ENCODE measurements around the gene MAP4K4. TPM values are rescaled to one million over a fixed set of nuclear protein-coding genes. Genes with fewer than 3 reads are reported as not detected.

MAP4K4 gene
- total RNA-seq, 3 donors from 2014 or later, result 30.7 to 36.9 (median 34.7) TPM

DNA sequence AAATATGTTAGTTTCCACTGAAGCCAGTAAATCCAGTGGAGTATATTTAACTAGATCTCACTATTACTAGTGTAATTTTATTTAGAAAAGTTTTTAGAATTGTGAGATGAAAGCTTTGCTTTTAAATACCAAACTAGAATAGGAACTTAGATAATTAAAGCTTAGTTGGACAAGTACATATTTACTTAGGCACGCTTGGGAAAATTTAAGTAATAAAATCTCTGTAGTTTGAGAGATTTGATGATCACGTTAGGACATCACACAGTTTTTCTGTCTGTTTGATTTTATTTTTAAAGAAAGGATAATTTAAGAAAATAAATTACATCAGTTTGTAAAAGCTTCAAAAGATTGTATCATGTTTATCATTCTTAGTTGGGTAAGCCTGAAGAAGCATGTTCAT, 153.5 kb downstream of the MAP4K4 start:
- no peak overlapping the region for H3K4me3 Mint-ChIP-seq
- no peaks in the 10 kb centered on the region for H3K9me3 Mint-ChIP-seq
- peaks cover 6% of the 10 kb centered on the region for H3K4me1 Mint-ChIP-seq (ENCODE audit: low read depth)
- DNase-seq (no peak), ATAC-seq (no peak)
- peaks cover 38% of the 10 kb centered on the region for H3K36me3 Mint-ChIP-seq (ENCODE audit: insufficient read depth)
- H3K27me3 Mint-ChIP-seq (ENCODE audit: low read depth), result no peaks in the 10 kb centered on the region

DNA sequence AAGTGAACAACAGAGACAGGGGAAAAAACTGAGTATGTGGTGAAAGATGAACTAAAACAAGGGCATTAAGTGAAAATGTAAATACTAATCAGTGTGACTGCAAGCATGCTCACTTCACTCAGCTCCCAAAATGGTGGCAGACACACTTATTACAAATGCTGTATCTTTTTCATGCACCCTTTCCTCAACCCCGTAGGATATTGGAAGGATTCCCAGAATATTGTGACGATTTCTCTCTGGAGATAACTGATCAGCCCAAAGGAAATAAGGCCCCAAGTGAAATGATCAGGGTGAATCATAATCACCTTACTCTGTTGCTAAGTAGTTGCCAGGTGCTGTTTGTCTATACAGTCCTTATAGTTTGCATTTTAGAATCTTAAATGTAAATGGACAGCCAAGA, 155.3 kb downstream of the MAP4K4 start:
- H3K4me1 Mint-ChIP-seq (ENCODE audit: low read depth), result peaks cover 3% of the 10 kb centered on the region
- DNase-seq (no peak), ATAC-seq (no peak)
- H3K9me3 Mint-ChIP-seq, result no peaks in the 10 kb centered on the region
- no peak overlapping the region for H3K4me3 Mint-ChIP-seq
- no peaks in the 10 kb centered on the region for H3K27me3 Mint-ChIP-seq (ENCODE audit: low read depth)
- H3K36me3 Mint-ChIP-seq (ENCODE audit: insufficient read depth), result peaks cover 41% of the 10 kb centered on the region

DNA sequence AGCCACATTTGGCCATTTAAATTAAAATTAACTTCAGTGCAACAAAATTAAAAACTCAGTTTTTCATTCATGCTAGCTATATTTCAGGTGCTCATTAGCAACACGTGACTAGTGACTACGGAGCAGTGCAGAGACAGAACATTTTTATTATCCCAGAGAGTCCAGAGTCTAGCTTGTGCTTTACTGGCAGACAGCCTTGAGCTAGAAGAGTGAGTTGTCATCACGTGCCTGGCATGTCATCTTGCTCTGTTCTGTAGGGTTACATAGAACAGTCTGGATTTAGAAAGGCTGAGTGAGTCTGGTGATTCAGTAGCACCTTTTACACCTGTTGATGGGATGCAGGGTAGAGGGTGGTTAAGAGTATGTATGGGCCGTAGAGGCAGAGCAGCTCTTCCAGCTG, 157.4 kb downstream of the MAP4K4 start:
- ATAC-seq (no peak), DNase-seq (no peak)
- no peaks in the 10 kb centered on the region for H3K27me3 Mint-ChIP-seq (ENCODE audit: low read depth)
- H3K4me1 Mint-ChIP-seq (ENCODE audit: low read depth), result peaks cover 4% of the 10 kb centered on the region
- H3K36me3 Mint-ChIP-seq (ENCODE audit: insufficient read depth), result peaks cover 36% of the 10 kb centered on the region
- H3K4me3 Mint-ChIP-seq, result no peak overlapping the region
- no peaks in the 10 kb centered on the region for H3K9me3 Mint-ChIP-seq

DNA sequence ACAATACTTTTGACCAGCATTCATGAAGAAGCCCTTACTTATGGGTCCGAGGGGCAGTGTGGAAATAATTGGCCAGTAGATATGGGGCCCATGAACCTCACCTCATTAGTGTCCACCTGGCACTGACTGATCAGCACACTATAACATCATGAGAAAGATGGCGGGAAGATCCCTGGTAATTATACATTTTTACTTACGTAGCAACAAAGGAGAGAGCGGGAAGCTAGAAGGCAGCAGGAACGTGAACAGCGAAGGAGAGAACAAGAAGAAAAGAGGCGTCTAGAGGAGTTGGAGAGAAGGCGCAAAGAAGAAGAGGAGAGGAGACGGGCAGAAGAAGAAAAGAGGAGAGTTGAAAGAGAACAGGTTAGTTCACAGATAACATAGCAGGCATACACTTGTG, 158.3 kb downstream of the MAP4K4 start:
- ATAC-seq (no peak), DNase-seq (no peak)
- Mint-ChIP-seq H3K9me3 (no peaks in the 10 kb centered on the region), H3K4me3 (no peak overlapping the region), H3K4me1 (ENCODE audit: low read depth) (peaks cover 4% of the 10 kb centered on the region), H3K27me3 (ENCODE audit: low read depth) (no peaks in the 10 kb centered on the region), H3K36me3 (ENCODE audit: insufficient read depth) (peaks cover 37% of the 10 kb centered on the region)

DNA sequence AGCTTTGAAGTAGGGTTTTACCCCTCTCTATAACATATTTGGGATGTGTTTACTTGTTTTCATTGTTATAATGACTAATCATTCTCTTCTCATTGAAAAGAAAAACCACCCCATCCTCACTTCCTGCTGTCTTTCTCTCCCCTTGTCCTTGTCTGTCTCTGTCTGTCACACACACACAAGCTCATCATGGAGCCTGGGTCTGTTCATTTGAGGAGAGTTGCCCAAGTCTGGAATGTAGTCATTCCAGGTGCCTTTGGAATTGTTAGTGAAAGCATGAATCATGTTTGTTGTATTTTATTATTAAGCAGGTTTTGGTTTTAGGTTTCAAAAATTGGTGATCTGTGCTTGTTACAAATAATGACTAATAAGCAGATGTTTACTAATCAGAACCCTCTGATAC, 160.7 kb downstream of the MAP4K4 start:
- peaks cover 35% of the 10 kb centered on the region for H3K36me3 Mint-ChIP-seq (ENCODE audit: insufficient read depth)
- H3K4me3 Mint-ChIP-seq, result no peak overlapping the region
- DNase-seq, result no peak
- peaks cover 8% of the 10 kb centered on the region for H3K4me1 Mint-ChIP-seq (ENCODE audit: low read depth)
- ATAC-seq, result no peak
- no peaks in the 10 kb centered on the region for H3K9me3 Mint-ChIP-seq
- H3K27me3 Mint-ChIP-seq (ENCODE audit: low read depth), result no peaks in the 10 kb centered on the region

DNA sequence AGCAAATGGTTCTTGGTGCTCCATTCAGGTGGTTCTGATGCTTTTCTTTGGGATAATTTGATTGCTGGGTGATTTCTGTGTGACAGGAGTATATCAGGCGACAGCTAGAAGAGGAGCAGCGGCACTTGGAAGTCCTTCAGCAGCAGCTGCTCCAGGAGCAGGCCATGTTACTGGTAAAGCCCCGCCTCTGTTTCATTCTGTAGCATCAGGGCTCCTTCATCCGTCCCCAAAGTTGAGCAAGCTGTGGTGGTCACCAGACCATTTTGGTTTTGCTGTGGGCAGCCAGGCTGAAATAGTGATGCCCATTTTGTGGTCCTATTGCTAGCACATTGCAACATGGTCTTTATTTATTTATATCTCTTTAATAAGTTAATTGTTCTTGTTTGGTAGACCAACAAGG, 161.4 kb downstream of the MAP4K4 start:
- no peaks in the 10 kb centered on the region for H3K27me3 Mint-ChIP-seq (ENCODE audit: low read depth)
- H3K9me3 Mint-ChIP-seq, result no peaks in the 10 kb centered on the region
- ATAC-seq (no peak), DNase-seq (no peak)
- H3K4me1 Mint-ChIP-seq (ENCODE audit: low read depth), result peaks cover 8% of the 10 kb centered on the region
- H3K36me3 Mint-ChIP-seq (ENCODE audit: insufficient read depth), result peaks cover 36% of the 10 kb centered on the region
- H3K4me3 Mint-ChIP-seq, result no peak overlapping the region

DNA sequence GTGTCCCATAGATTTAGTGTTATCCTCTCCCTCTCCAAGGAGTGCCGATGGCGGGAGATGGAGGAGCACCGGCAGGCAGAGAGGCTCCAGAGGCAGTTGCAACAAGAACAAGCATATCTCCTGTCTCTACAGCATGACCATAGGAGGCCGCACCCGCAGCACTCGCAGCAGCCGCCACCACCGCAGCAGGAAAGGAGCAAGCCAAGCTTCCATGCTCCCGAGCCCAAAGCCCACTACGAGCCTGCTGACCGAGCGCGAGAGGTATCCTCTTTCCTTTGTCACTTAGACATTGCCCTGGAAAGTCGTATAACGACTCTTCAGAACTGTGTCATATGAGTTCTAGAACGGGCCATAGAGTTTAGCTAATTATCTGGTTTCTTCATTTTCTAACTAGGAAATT, 162.1 kb downstream of the MAP4K4 start:
- H3K36me3 Mint-ChIP-seq (ENCODE audit: insufficient read depth), result peaks cover 33% of the 10 kb centered on the region
- H3K27me3 Mint-ChIP-seq (ENCODE audit: low read depth), result no peaks in the 10 kb centered on the region
- H3K4me1 Mint-ChIP-seq (ENCODE audit: low read depth), result peaks cover 8% of the 10 kb centered on the region
- H3K4me3 Mint-ChIP-seq, result no peak overlapping the region
- no peak for ATAC-seq
- no peaks in the 10 kb centered on the region for H3K9me3 Mint-ChIP-seq
- DNase-seq, result no peak

DNA sequence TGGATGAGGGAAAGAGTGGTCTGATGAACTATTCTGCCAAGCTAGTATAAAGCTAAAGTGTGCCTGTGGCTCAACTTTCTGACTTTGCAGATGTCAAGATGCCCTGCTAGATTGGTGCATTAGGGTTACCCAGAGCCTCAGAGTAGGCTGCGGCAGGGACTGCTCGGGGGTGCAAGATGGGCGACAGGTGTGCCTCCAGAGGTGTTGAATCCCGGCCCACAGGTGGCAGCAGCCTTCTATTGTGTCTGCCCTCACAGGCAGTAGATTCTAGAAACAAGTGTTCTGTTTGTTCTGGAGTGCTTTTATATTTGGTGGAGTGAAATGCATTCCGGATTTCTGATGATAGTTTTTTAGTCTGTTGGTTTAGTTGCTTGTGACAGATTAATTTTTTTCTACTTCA, 162.7 kb downstream of the MAP4K4 start:
- Mint-ChIP-seq H3K27me3 (ENCODE audit: low read depth) (no peaks in the 10 kb centered on the region), H3K9me3 (no peaks in the 10 kb centered on the region), H3K4me1 (ENCODE audit: low read depth) (peaks cover 8% of the 10 kb centered on the region), H3K4me3 (no peak overlapping the region), H3K36me3 (ENCODE audit: insufficient read depth) (peaks cover 37% of the 10 kb centered on the region)
- ATAC-seq (no peak), DNase-seq (no peak)

DNA sequence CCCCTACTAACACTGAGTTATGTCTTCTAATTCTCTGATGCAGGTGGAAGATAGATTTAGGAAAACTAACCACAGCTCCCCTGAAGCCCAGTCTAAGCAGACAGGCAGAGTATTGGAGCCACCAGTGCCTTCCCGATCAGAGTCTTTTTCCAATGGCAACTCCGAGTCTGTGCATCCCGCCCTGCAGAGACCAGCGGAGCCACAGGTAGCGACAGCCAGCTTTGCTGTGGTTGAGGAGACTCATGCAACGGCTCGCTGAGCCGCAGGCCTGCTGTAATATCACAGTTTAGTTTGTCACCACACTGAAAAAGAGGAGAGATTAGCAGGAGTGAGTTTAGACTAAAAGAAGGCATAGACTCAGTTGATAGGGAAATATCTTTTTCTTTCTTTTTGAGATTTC, 163.3 kb downstream of the MAP4K4 start:
- Mint-ChIP-seq H3K27me3 (ENCODE audit: low read depth) (no peaks in the 10 kb centered on the region), H3K36me3 (ENCODE audit: insufficient read depth) (peaks cover 35% of the 10 kb centered on the region), H3K4me1 (ENCODE audit: low read depth) (peaks cover 7% of the 10 kb centered on the region), H3K9me3 (no peaks in the 10 kb centered on the region), H3K4me3 (no peak overlapping the region)
- ATAC-seq (no peak), DNase-seq (no peak)

DNA sequence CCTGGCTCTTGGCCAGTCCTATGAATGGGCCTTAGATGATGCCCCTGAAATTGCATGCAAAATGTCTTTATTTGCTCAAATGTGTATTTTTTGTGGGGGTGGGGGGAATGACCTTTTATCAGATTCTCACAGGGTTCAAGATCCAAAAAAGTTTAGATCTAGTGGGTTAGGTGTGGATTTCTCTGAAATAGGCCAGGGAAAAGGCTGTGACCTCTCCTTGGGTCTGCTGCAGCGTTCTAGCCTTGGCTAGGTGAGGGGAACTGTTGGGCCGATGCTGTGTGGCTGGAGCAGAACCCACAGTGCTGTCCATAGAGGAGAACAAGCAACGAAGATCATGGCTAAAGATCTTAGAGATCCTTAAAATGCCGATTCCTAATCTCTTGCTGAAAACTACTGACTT, 163.9 kb downstream of the MAP4K4 start:
- Mint-ChIP-seq H3K4me1 (ENCODE audit: low read depth) (peaks cover 5% of the 10 kb centered on the region), H3K4me3 (no peak overlapping the region), H3K9me3 (no peaks in the 10 kb centered on the region), H3K36me3 (ENCODE audit: insufficient read depth) (peaks cover 37% of the 10 kb centered on the region), H3K27me3 (ENCODE audit: low read depth) (no peaks in the 10 kb centered on the region)
- ATAC-seq (no peak), DNase-seq (no peak)

DNA sequence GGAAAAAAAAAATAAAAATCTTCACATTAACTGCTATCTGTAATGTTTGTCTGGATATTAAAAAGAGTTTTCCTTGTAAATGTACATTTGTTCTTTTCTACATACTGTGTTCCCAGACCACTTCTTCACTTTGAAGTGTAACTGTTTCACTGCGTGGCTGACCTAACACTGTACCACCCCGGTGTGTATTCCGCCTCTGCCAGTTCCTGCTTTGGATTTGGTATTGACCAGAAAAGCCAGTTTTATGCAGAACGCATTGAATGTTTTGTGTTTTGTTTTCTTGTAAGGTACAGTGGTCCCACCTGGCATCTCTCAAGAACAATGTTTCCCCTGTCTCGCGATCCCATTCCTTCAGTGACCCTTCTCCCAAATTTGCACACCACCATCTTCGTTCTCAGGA, 166.0 kb downstream of the MAP4K4 start:
- Mint-ChIP-seq H3K9me3 (no peaks in the 10 kb centered on the region), H3K4me3 (no peak overlapping the region), H3K36me3 (ENCODE audit: insufficient read depth) (peaks cover 41% of the 10 kb centered on the region), H3K4me1 (ENCODE audit: low read depth) (peaks cover 3% of the 10 kb centered on the region), H3K27me3 (ENCODE audit: low read depth) (no peaks in the 10 kb centered on the region)
- DNase-seq (no peak), ATAC-seq (no peak)

DNA sequence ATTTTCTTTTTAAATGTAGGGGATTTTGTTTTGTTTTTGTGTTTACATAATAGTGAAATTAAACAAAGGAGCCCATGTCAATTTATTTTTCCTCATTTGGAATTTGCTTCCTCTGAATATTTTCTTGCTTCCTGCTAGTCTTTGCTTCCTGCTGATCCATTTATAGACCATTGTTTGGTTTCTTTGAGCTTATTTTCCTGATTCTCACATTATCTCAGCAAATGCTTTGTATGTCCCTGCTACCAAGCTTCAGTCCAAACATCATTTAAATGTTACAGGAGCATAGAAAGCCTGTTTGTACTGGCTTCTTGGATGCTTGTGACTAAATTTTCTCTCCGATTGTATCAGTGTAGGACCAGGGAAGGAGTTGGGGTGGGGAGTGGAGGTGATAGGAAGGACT, 166.9 kb downstream of the MAP4K4 start:
- Mint-ChIP-seq H3K36me3 (ENCODE audit: insufficient read depth) (peaks cover 45% of the 10 kb centered on the region), H3K27me3 (ENCODE audit: low read depth) (no peaks in the 10 kb centered on the region), H3K4me3 (no peak overlapping the region), H3K4me1 (ENCODE audit: low read depth) (peaks cover 3% of the 10 kb centered on the region), H3K9me3 (no peaks in the 10 kb centered on the region)
- DNase-seq (no peak), ATAC-seq (no peak)

DNA sequence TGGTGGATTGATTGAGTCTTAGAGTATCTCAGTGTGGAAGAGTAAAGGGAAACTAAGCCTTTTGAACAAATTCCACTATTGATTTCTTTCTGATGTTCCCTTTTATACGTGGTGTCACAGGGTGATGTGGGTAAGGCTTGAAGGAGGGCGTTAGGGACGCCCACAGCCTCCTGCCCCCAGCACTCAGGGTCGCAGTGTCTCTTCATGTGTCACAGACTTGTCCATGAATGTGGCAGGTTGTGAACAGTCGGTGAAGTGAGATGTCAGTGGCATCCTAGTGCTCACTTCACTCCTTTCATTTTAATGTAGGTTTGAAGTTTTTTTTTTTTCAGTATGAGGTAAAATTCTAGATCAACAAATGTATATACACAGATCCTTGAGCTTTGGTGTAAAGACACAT, 171.0 kb downstream of the MAP4K4 start:
- ATAC-seq (no peak), DNase-seq (no peak)
- no peaks in the 10 kb centered on the region for H3K4me1 Mint-ChIP-seq (ENCODE audit: low read depth)
- H3K4me3 Mint-ChIP-seq, result no peak overlapping the region
- peaks cover 57% of the 10 kb centered on the region for H3K36me3 Mint-ChIP-seq (ENCODE audit: insufficient read depth)
- no peaks in the 10 kb centered on the region for H3K27me3 Mint-ChIP-seq (ENCODE audit: low read depth)
- no peaks in the 10 kb centered on the region for H3K9me3 Mint-ChIP-seq

DNA sequence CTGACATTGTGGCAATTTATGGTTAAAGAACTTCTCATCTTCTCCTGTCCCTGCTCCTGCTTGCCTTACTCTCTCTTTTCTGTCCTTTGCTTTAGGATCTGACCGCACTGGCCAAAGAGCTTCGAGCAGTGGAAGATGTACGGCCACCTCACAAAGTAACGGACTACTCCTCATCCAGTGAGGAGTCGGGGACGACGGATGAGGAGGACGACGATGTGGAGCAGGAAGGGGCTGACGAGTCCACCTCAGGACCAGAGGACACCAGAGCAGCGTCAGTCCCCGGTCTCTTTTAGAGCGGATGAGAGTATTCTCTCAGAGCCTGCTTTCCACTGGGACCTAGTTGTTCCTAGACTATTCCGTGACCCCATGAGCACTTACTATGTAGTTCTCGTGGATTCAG, 172.0 kb downstream of the MAP4K4 start:
- ATAC-seq, result no peak

DNA sequence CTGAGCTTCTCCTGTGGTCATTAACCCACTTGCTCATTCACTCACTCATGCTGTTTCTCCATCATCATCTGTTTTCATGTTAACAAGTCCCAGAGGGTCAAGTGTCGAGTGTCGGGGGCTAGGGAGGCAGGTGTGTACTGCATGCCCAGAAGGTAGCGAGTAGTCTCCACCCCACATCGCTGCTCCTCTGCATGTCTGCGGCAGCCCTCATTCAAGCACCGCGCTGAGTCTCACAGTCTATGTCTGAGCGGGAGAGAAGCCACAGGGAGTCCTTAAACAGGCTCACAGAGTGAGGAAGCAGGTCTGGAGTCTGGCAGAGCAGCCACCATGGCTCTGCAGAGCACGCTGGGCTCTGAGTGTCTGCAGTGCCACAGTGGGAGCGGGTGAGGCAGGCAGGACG, 172.9 kb downstream of the MAP4K4 start:
- H3K4me1 Mint-ChIP-seq (ENCODE audit: low read depth), result no peaks in the 10 kb centered on the region
- H3K36me3 Mint-ChIP-seq (ENCODE audit: insufficient read depth), result peaks cover 54% of the 10 kb centered on the region
- ATAC-seq (no peak), DNase-seq (no peak)
- H3K27me3 Mint-ChIP-seq (ENCODE audit: low read depth), result no peaks in the 10 kb centered on the region
- no peaks in the 10 kb centered on the region for H3K9me3 Mint-ChIP-seq
- H3K4me3 Mint-ChIP-seq, result no peak overlapping the region

More for the DNA sequence above, 172.0 kb downstream of the MAP4K4 start:
- peaks cover 57% of the 10 kb centered on the region for H3K36me3 Mint-ChIP-seq (ENCODE audit: insufficient read depth)
- no peaks in the 10 kb centered on the region for H3K9me3 Mint-ChIP-seq
- no peaks in the 10 kb centered on the region for H3K27me3 Mint-ChIP-seq (ENCODE audit: low read depth)
- H3K4me3 Mint-ChIP-seq, result no peak overlapping the region
- no peak for DNase-seq
- H3K4me1 Mint-ChIP-seq (ENCODE audit: low read depth), result no peaks in the 10 kb centered on the region

DNA sequence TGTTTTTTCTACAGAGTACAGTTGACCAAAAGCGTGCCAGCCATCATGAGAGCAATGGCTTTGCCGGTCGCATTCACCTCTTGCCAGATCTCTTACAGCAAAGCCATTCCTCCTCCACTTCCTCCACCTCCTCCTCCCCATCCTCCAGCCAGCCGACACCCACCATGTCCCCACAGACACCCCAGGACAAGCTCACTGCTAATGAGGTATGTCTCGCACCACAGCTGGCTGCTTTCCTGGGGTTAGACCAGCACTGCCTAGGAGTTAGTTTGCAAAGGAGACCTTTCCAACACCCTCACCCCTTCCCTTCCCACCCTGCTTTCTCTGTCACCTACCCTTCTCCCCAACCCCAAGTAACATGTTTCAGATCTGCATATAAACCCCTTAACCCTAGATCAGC, 174.0 kb downstream of the MAP4K4 start:
- Mint-ChIP-seq H3K4me1 (ENCODE audit: low read depth) (no peaks in the 10 kb centered on the region), H3K9me3 (no peaks in the 10 kb centered on the region), H3K36me3 (ENCODE audit: insufficient read depth) (peaks cover 59% of the 10 kb centered on the region), H3K27me3 (ENCODE audit: low read depth) (no peaks in the 10 kb centered on the region), H3K4me3 (no peak overlapping the region)
- no peak for ATAC-seq
- no peak for DNase-seq
